Caco-2 (cell line): Measurements from ENCODE around the gene APC2. TPM values are rescaled to one million over a fixed set of nuclear protein-coding genes. Genes with fewer than 3 reads are reported as not detected.

Source experiments
- BruUV-seq: library from RNA; stranded (reverse); fragments of 400-500 nt; replicated peaks from 2 replicates; lab custom pipeline; 2021; lab: Mats Ljungman, UMichigan
- CTCF ChIA-PET: fragments of 300-600 bp; sonication (Branson Sonifier 250); formaldehyde crosslinking; loops from one replicate; lab custom pipeline; 2022; ENCODE audit warnings: antibody characterized with exemption; lab: Charles Lee
- POLR2A ChIA-PET: fragments of 300-600 bp; sonication (Branson Sonifier 250); formaldehyde crosslinking; loops from one replicate; lab custom pipeline; 2022; ENCODE audit warnings: antibody characterized with exemption; lab: Charles Lee
- DNase-seq, 2 experiments: peaks; one replicate each; pipeline versions ENCODE4 v3.0.0 to v3.0.0-alpha.2; 2020 to 2022
- H3K27me3 ChIP-seq: replicated peaks from 2 replicates; pipeline ENCODE4 v1.6.0; 2011; ENCODE audit warnings: low read length; ENCODE audit not compliant: control insufficient read depth, insufficient read depth
- H3K36me3 ChIP-seq: 2 replicates; pipeline ENCODE4 v1.5.1; 2011; ENCODE audit warnings: low read length; ENCODE audit not compliant: control insufficient read depth, insufficient read depth
- H3K4me1 ChIP-seq: fragments of 250-450 bp; sonication (Bioruptor Pico); 2 replicates; pipeline ENCODE4 v1.5.1; 2020; ENCODE audit warnings: mild to moderate bottlenecking
- H3K4me3 ChIP-seq: 2 replicates; pipeline ENCODE4 v1.5.1; 2011; ENCODE audit warnings: low read depth, mild to moderate bottlenecking, control low read depth, low read length
- H3K9me3 ChIP-seq: fragments of 250-450 bp; sonication (Bioruptor Pico); 2 replicates; pipeline ENCODE4 v1.5.1; 2020; ENCODE audit warnings: mild to moderate bottlenecking, moderate library complexity
- H3K27ac Mint-ChIP-seq: one replicate; pipeline ENCODE4 v1.8.0; 2022; ENCODE audit warnings: mixed read lengths; ENCODE audit not compliant: unreplicated experiment
- H3K27me3 Mint-ChIP-seq: one replicate; pipeline ENCODE4 v1.8.0; 2022; ENCODE audit warnings: mixed read lengths; ENCODE audit not compliant: insufficient read depth, unreplicated experiment
- H3K36me3 Mint-ChIP-seq: one replicate; pipeline ENCODE4 v1.8.0; 2022; ENCODE audit warnings: mild to moderate bottlenecking, mixed read lengths; ENCODE audit not compliant: insufficient read depth, unreplicated experiment
- H3K4me1 Mint-ChIP-seq: one replicate; pipeline ENCODE4 v1.8.0; 2022; ENCODE audit warnings: low read depth, mixed read lengths; ENCODE audit not compliant: unreplicated experiment
- H3K4me3 Mint-ChIP-seq: one replicate; pipeline ENCODE4 v1.8.0; 2022; ENCODE audit warnings: mild to moderate bottlenecking, moderate library complexity, mixed read lengths; ENCODE audit not compliant: unreplicated experiment
- H3K9me3 Mint-ChIP-seq: one replicate; pipeline ENCODE4 v1.8.0; 2022; ENCODE audit warnings: mixed read lengths; ENCODE audit not compliant: unreplicated experiment
- intact Hi-C: fragments of 100-400 bp; cut with micrococcal nuclease; formaldehyde crosslinking; loops from one replicate; pipeline ENCODE4 v1.10.0; 2022; ENCODE audit not compliant: unreplicated experiment
- total RNA-seq: library from RNA; stranded (reverse); gene quantifications from 2 replicates; pipeline ENCODE4 v1.2.3, GENCODE V29; 2022
- TF ChIP-seq, protein P1 (sequence below), 2 experiments: fragments of 200-600 bp in 1 of 2; IDR thresholded peaks; 1 replicate in 1 of 2; 2 replicates in 1 of 2; pipeline versions ENCODE4 v1.5.1 to v1.8.0; 2011 to 2022; ENCODE audit warnings: antibody characterized with exemption in 1 of 2, control low read depth in 1 of 2, inconsistent platforms in 1 of 2, low read depth in 1 of 2, low read length in 1 of 2, mild to moderate bottlenecking in 1 of 2, moderate library complexity in 1 of 2; ENCODE audit not compliant: insufficient read depth in 1 of 2, severe bottlenecking in 1 of 2, unreplicated experiment in 1 of 2

Gene APC2
- total RNA-seq, 1 experiment from 2014 or later = 9.5 TPM

GRCh38 chr19:1406774-1407527 lies 43.0 kb upstream of the APC2 start:
- no peaks in the 10 kb centered on the region for H3K27me3 ChIP-seq
- POLR2A ChIA-PET = interaction anchor here (0.6 kb wide), 1 partner anchor 106 kb away, joined by 4 read pairs; no protein-coding TSS in a partner anchor
- CTCF ChIA-PET = no interaction called here
- no peaks in the 10 kb centered on the region; the same call in 1 of the 2 replicates for H3K36me3 ChIP-seq
- Mint-ChIP-seq H3K9me3 (no peaks in the 10 kb centered on the region), H3K27me3 (no peaks in the 10 kb centered on the region), H3K27ac (peak overlapping the region; percentile 53), H3K4me3 (peak overlapping the region; percentile 75), H3K4me1 (peaks cover 18% of the 10 kb centered on the region), H3K36me3 (peaks cover 38% of the 10 kb centered on the region)
- no peaks in the 10 kb centered on the region for H3K9me3 ChIP-seq
- peak; percentile 97 to 99 for DNase-seq
- BruUV-seq = TSS peak; percentile 69
- TF ChIP-seq, protein P1, sequence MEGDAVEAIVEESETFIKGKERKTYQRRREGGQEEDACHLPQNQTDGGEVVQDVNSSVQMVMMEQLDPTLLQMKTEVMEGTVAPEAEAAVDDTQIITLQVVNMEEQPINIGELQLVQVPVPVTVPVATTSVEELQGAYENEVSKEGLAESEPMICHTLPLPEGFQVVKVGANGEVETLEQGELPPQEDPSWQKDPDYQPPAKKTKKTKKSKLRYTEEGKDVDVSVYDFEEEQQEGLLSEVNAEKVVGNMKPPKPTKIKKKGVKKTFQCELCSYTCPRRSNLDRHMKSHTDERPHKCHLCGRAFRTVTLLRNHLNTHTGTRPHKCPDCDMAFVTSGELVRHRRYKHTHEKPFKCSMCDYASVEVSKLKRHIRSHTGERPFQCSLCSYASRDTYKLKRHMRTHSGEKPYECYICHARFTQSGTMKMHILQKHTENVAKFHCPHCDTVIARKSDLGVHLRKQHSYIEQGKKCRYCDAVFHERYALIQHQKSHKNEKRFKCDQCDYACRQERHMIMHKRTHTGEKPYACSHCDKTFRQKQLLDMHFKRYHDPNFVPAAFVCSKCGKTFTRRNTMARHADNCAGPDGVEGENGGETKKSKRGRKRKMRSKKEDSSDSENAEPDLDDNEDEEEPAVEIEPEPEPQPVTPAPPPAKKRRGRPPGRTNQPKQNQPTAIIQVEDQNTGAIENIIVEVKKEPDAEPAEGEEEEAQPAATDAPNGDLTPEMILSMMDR (IDR thresholded peaks at IDR 0.05; ENCODE audit: insufficient read depth in 1 of 2, low read depth in 1 of 2, low read length in 1 of 2, severe bottlenecking in 1 of 2, unreplicated experiment in 1 of 2) = peak; percentile 58 to 63
- H3K4me3 ChIP-seq = peak overlapping the region; percentile 57
- H3K4me1 ChIP-seq = peaks cover 12% of the 10 kb centered on the region; the same call in 1 of the 2 replicates
- intact Hi-C loops = loop anchor here (2.0 to 5.0 kb wide), 2 partner anchors 52 to 65 kb away; a partner anchor contains a TSS

DNA sequence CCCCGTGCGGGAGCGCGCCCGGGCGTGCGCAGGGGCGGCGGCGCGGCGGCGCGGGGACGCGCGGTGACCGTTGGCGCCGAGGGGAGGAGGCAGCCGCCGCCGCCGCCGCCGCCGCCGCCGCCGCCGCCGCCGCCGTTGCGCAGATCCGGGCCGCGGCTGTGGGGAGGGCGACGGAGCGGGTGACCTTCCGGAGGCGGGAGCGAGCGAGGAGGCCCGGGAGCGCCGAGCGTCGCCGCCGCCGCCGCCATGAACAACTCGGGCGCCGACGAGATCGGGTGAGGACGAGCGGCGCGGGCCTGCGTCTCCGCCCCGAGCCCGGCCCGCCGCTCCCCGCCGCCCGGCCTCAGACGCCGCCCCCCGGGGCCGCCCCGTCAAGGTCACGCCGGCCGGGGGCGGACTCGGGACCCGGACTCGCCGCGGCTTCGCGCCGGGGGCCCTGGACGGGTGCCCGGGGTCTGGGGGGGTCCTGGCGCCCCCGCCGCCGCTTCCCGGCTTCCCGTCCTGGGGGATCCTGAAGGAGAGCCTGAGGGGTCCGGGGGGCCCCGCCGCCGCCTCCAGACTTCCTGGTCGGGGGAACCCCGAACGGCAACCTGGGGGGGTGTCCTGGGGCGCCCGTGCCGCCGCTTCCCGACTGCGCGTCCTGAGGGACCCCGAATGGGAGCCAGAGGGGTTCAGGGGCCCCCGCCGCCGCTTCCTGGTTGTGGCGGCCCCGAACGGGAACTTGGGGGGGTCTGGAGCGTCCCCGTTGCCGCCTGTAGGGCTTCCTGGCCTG lies 42.2 kb upstream of the APC2 start, which contains the start of gene DAZAP1:
Gene DAZAP1 (plus strand): TSS at position 59 of the 772 bp plus-strand sequence. CDS start 188 bp downstream, at position 247.
- ChIA-PET CTCF (no interaction called here), POLR2A (no interaction called here)
- DNase-seq = no peak
- Histone ChIP-seq H3K9me3 (no peaks in the 10 kb centered on the region), H3K4me1 (peaks cover 12% of the 10 kb centered on the region; the same call in 1 of the 2 replicates), H3K27me3 (no peaks in the 10 kb centered on the region), H3K36me3 (no peaks in the 10 kb centered on the region; the same call in 1 of the 2 replicates), H3K4me3 (peak within 1 kb of the TSS; percentile 84)
- Mint-ChIP-seq H3K27ac (peak within 1 kb of the TSS; percentile 87), H3K4me1 (peaks cover 18% of the 10 kb centered on the region), H3K27me3 (no peaks in the 10 kb centered on the region), H3K36me3 (peaks cover 39% of the 10 kb centered on the region), H3K4me3 (peak within 1 kb of the TSS; percentile 82), H3K9me3 (no peaks in the 10 kb centered on the region)
- intact Hi-C loops = loop anchor here (2.0 to 5.0 kb wide), 2 partner anchors 53 to 65 kb away; a partner anchor contains a TSS
- BruUV-seq = no TSS peak
- TF ChIP-seq, protein P1 (IDR thresholded peaks at IDR 0.05; ENCODE audit: insufficient read depth in 1 of 2, low read depth in 1 of 2, low read length in 1 of 2, severe bottlenecking in 1 of 2, unreplicated experiment in 1 of 2) = no peak
